ENCODE results near the gene NPHP4. TPM values are rescaled to one million over a fixed set of nuclear protein-coding genes. Genes with fewer than 3 reads are reported as not detected.
A peak's percentile ranks its signal among the peaks of the same experiment; 100 is the strongest.

NPHP4 gene
- total RNA-seq, 1 donor: 6.5 TPM

DNA sequence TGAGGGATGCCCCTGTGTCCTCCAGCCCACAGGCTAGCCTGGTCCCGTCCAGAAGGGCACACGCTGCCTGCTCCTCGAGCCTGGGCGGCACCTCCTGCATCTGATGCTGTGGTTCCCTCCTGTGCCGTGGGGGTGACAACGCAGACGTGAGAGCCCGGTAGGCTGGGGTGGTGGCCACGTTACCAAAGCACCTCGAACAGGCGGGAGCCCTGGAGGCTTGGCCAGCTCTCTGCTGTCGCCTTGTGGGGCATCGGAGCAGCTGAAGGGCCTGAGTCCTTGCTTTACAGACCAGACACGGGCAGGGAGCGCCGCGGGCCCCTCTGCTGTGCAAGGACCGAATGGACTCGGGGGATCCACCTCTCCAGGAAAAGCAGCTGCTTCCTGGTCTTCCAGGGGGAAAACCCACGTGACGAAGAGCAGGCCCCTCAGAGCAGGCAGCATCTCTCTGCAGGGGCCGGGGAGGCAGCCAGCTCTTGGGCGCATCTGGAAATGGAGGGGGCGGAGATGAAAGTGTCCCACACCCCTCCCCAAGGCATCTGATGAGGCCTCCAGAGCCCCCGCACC lies 133.3 kb downstream of the NPHP4 start:
- no peak for DNase-seq (ENCODE audit: low read depth)
- H3K4me3 ChIP-seq (ENCODE audit: low read depth, low read length): no peak overlapping the region
- TF ChIP-seq, protein P1, sequence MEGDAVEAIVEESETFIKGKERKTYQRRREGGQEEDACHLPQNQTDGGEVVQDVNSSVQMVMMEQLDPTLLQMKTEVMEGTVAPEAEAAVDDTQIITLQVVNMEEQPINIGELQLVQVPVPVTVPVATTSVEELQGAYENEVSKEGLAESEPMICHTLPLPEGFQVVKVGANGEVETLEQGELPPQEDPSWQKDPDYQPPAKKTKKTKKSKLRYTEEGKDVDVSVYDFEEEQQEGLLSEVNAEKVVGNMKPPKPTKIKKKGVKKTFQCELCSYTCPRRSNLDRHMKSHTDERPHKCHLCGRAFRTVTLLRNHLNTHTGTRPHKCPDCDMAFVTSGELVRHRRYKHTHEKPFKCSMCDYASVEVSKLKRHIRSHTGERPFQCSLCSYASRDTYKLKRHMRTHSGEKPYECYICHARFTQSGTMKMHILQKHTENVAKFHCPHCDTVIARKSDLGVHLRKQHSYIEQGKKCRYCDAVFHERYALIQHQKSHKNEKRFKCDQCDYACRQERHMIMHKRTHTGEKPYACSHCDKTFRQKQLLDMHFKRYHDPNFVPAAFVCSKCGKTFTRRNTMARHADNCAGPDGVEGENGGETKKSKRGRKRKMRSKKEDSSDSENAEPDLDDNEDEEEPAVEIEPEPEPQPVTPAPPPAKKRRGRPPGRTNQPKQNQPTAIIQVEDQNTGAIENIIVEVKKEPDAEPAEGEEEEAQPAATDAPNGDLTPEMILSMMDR (IDR thresholded peaks at IDR 0.05; ENCODE audit: insufficient read depth, low read depth, low read length): no peak

DNA sequence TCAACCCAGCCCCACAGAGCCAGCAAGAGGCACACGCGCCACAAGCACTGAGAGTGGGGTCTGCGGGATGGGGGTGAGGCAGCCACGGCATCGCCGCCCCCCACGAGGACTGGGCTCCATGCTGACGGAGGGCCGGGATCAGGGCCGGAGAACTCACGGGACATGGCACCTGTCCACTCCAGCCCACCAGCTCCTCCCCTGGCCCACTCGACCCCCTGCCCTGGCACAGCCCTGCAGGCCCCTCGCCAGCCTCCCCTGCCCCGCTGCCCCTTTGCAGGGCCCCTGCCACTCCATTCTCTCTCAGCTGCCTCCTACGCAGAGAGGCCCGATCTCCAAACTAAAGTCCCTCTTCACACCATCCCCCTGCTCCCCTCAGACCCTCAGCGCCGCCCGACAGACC lies 134.0 kb downstream of the NPHP4 start:
- TF ChIP-seq, protein P1 (IDR thresholded peaks at IDR 0.05; ENCODE audit: insufficient read depth, low read depth, low read length): no peak
- H3K4me3 ChIP-seq (ENCODE audit: low read depth, low read length): no peak overlapping the region
- DNase-seq (ENCODE audit: low read depth): no peak

GRCh38 chr1:5857508-5858090 lies 134.6 kb downstream of the NPHP4 start:
- TF ChIP-seq, protein P1 (IDR thresholded peaks at IDR 0.05; ENCODE audit: insufficient read depth, low read depth, low read length): no peak
- no peak overlapping the region for H3K4me3 ChIP-seq (ENCODE audit: low read depth, low read length)
- DNase-seq (ENCODE audit: low read depth): no peak

- DNase-seq (ENCODE audit: low read depth): no peak
- TF ChIP-seq, protein P1 (IDR thresholded peaks at IDR 0.05; ENCODE audit: insufficient read depth, low read depth, low read length): no peak
- H3K4me3 ChIP-seq (ENCODE audit: low read depth, low read length): no peak overlapping the region
Observed at GRCh38 chr1:5857011-5857410, 135.2 kb downstream of the NPHP4 start.

DNA sequence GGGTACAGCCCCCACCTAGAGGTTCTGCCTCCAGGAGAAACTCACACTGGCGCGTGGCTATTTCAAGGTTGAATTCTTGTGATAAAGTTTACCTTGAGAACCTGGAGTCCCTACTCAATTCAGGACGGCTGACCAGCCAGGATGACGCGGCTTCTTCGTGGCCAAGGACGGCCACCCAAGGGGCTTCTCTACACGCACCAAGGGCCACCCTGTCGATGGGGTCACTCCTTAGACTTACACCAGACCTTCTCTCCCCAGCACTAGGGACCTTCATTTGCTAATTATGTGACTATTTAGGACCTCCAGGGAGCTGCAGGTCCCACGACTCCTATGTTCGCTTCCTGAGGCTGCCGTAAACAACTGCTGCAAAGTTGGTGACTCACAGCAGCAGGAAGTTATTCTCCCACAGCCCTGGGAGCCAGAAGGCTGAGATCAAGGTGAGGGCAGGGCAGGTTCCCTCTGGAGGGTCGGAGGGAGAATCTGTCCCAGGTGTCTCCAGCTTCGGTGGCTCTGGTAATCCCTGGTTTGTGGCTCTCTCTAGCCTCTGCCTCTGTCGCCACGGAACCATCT lies 135.9 kb downstream of the NPHP4 start:
- no peak overlapping the region for H3K4me3 ChIP-seq (ENCODE audit: low read depth, low read length)
- peak; percentile 0 for DNase-seq (ENCODE audit: low read depth)
- TF ChIP-seq, protein P1 (IDR thresholded peaks at IDR 0.05; ENCODE audit: insufficient read depth, low read depth, low read length): no peak

GRCh38 chr1:5855196-5855897 lies 136.9 kb downstream of the NPHP4 start:
- DNase-seq (ENCODE audit: low read depth): no peak
- no peak overlapping the region for H3K4me3 ChIP-seq (ENCODE audit: low read depth, low read length)
- TF ChIP-seq, protein P1 (IDR thresholded peaks at IDR 0.05; ENCODE audit: insufficient read depth, low read depth, low read length): no peak

Measured in fibroblast of villous mesenchyme (primary cell).